HG03442 (cell line): Measurements from ENCODE around the gene MYBBP1A.

Experiments used
- ATAC-seq: cut with Tn5 transposase; IDR thresholded peaks from one replicate; pipeline ENCODE4 v1.9.1; 2021; ENCODE audit warnings: mild to moderate bottlenecking, moderate library complexity; ENCODE audit not compliant: unreplicated experiment

The MYBBP1A gene

GRCh38 chr17:4525691-4526397, 29.3 kb downstream of the MYBBP1A start:
- no peak for ATAC-seq

DNA sequence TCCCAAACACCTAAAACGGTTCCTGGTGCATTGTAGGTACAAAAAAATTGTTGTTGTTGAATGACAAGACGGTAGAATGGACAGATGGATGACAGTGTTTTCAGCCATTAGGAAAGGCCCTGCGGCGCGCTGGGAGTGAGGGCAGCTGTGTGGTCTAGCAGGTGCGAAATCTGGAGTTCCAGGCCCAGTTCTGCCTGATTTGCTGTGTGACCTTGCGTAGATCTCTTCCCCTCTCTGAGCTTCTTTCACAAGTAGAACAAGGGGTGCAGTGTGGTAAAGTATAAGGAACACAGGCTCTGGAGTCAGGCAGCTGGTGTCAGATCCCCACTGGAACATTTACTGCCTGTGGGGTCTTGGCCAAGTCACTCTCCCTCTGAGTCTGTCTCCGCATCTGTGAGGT, 31.2 kb downstream of the MYBBP1A start:
- no peak for ATAC-seq

GRCh38 chr17:4522661-4523060, 32.5 kb downstream of the MYBBP1A start:
- ATAC-seq, result no peak

- no peak for ATAC-seq
Observed at GRCh38 chr17:4520894-4521600, 34.1 kb downstream of the MYBBP1A start.

- no peak for ATAC-seq
Observed at GRCh38 chr17:4520060-4520893, 34.9 kb downstream of the MYBBP1A start.

DNA sequence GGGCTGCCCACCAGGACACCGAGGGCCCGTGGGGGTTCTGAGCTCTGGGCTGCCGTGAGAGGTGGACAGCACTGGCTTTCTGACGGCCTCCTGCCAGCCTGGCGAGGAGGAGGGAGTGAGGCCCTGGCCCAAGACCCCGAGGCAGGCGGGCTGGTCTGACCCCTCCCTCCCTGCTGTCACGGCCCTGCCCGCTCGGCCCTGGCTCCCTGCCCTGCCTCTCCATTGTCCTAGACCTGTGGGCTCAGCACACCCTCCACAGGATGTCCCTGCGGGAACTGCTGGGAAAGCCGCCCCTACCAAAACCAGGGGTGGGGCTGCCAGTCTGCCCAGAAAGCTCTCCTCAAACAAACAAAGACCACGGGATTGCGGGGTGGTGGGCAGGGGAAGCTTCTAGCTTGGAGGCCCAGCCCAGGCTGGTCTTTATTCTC, 35.8 kb downstream of the MYBBP1A start:
- ATAC-seq, result no peak

DNA sequence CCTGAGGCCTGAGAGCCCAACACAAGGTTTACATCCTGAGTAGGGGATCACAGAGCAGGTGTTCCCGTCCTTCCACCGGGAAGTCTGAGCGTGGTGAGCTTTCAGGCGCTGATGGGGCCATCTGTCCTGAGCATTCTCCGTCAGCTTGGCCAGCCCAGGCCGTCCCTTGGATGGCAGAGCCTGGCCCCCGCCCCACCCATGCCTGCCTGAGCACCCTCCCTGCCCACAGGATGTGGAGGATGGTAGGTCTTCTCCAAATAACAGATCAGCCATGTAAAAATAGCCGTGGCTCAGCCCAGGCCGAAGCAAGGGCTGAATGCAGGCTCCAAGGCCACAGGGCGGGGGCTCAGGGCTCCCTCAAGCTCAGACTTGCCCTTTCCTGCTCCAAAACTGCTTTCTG, 36.3 kb downstream of the MYBBP1A start:
- no peak for ATAC-seq

GRCh38 chr17:4516735-4517134, 38.4 kb downstream of the MYBBP1A start:
- no peak for ATAC-seq

- ATAC-seq, result no peak
Observed at GRCh38 chr17:4515501-4515900, 39.7 kb downstream of the MYBBP1A start.

DNA sequence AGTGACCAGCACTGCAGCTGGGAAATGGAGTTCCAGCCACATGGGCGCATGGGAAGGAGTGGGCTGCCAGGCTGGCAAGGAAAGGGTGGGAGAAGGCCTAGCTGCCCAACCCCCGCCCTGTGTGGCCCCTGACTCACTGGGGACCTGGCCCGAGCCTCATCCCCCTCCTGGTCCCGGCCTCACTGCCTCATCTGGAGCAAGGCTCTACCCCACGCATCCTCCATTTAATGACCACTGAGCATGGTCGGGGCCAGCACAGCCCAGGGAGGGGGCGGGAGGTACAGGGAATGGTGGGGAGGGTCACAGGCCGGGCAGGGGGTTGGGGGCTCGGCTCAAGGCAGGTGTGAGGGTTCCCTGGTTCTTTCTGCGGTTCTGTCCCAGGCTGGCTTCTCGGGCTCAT, 40.4 kb downstream of the MYBBP1A start:
- ATAC-seq, result no peak

GRCh38 chr17:4514206-4514605, 41.0 kb downstream of the MYBBP1A start:
- ATAC-seq, result no peak

- ATAC-seq, result no peak
Observed at GRCh38 chr17:4513113-4514032, 41.8 kb downstream of the MYBBP1A start.

DNA sequence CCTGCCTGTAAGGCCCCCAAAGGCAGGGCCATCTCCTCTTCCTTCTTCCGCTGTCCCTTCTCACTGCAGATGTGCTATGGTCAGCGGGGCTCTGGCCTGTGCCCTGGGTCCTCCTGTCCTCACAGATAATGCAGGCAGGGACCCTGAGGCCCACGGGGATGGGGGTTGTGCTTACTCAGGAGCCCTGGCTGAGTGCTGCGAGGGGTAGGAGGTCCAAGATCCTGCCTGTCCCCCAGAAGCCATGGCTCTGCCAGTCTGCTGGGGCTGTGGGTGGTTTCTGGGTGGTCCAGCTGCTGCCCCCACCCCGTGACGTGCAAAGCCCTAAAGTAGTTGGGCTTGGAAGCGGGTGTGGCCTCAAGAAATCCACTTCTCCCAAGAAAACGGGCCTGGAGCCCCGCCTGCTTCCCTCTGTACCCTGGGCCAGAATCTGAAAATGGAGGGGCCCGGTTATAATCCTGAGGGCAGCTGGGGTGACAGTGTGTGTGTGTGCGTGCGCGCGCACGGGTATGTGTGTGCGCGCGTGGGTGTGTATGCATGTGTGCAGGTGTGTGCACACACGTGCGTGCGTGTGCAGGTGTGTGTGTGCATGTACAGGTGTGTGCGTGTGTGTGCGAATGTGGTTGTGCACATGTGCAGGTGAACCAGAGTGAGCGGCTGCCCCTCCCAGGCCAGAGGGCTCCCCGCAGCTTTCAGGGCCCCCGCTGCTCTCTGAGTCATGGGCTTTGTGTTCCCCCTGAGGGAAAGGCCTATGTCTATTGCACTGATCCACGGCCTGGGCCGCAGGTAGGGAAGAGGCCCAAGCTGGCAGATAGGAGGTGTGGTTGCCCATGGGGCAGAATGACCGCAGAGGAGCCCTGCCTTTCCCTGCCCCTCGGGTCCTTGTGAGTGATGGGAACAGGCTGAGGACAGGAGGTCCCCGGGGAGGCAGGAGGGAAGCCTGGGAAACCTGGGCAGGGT, 42.8 kb downstream of the MYBBP1A start:
- no peak for ATAC-seq

DNA sequence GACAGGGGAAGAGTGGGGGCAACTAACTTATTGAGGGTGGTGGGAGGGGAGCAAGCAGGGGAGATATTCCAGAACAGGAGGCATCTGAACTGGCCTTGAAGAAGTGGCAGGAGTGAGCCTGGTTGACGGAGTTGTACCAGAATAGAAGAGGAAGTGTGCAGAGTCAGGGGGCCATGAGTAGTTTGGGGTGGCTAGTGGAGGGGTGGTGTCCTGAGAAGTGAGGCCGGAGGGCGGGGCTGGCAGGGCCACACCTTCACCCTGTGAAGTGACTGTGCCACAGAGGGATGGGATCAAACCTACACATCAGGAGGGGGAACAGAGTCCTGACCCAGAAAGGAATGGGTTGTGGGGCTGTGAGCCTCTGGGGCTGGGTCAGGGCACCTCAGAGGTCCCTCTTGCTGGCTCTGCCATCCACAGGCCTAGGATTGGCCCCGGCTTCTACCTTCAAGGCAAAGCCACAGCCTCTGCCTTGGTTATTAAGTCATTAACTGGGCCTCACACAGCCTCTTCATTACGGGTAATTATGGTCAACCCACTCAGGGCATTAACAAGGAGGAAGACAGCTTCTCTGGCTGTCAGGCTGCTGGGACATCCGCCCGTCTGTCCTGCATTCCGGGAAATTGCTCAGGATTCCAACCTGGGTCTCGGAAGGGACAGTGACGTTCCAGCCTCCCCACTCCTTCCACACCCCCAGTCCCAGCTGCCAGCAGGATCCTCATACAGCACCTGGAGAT, 43.8 kb downstream of the MYBBP1A start:
- ATAC-seq, result no peak

GRCh38 chr17:4510618-4510941, 44.6 kb downstream of the MYBBP1A start:
- ATAC-seq, result no peak

- ATAC-seq, result no peak
Observed at GRCh38 chr17:4509923-4510617, 45.1 kb downstream of the MYBBP1A start.

- no peak for ATAC-seq
Observed at GRCh38 chr17:4509401-4509800, 45.8 kb downstream of the MYBBP1A start.

DNA sequence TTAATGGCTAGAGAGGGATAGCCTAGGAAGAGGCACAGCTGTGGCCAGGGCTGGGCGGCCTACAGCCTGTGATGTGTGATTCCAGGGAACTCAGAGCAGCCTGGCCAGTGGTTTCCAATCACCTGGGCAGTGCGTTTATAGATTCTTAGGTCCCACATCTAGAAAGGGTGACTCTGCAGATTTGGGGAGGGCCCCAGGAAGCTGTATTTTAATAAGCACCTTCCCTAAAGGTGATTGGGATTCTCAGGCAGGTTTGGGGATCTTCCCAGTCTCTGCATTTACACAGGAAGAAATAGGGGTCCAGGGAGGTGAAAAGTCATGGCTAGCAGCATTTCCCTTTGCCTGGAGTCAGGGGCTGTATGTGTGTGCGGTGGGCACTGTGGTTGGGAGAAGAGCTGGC, 47.0 kb downstream of the MYBBP1A start:
- no peak for ATAC-seq
